PC-9 (cell line): ENCODE results near the gene CATSPER4.

Experiments
- CTCF ChIP-seq: fragments of 200-600 bp; sonication (generic); conservative IDR thresholded peaks from 2 replicates; pipeline ENCODE4 v1.6.1; 2017; ENCODE audit warnings: mixed run types, antibody characterized with exemption, mild to moderate bottlenecking, moderate library complexity
- EZH2 ChIP-seq: fragments of 200-600 bp; sonication (generic); IDR thresholded peaks from 2 replicates; pipeline ENCODE4 v1.8.0; 2017; ENCODE audit warnings: antibody characterized with exemption, low read depth

- no peak for TF ChIP-seq CTCF
- TF ChIP-seq EZH2 = no peak
Observed at GRCh38 chr1:26188477-26188876, 1.9 kb upstream of the CATSPER4 start.
